LNCAP (cell line): ENCODE measurements around the gene MAP3K9.

Experiments used
- TF ChIP-seq, protein P1 (sequence below): fragments of 450-650 bp; IDR thresholded peaks from 2 replicates; pipeline ENCODE4 v1.5.1; 2017; ENCODE audit warnings: mild to moderate bottlenecking

Gene MAP3K9

DNA sequence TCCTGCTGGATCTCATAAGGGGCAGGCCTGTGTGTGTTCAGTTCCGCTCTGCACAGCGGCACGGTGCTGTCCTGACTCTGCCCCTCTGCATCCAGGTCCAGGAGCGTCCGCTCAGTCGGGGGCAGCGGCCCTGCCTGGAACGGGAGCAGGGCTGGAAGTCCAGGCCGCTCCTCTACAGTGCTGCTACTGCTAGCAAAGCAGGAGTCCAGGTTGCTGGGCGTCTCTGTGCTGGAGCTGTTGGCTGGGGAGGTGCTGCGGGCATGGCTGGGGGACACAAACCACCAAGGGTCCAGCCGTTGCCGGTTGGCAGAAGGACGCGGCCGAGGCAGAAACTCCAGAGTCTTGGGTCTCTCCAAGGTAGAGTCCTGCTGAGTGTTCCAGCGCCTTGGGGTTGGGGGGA lies 78.9 kb downstream of the MAP3K9 start:
- TF ChIP-seq, protein P1, sequence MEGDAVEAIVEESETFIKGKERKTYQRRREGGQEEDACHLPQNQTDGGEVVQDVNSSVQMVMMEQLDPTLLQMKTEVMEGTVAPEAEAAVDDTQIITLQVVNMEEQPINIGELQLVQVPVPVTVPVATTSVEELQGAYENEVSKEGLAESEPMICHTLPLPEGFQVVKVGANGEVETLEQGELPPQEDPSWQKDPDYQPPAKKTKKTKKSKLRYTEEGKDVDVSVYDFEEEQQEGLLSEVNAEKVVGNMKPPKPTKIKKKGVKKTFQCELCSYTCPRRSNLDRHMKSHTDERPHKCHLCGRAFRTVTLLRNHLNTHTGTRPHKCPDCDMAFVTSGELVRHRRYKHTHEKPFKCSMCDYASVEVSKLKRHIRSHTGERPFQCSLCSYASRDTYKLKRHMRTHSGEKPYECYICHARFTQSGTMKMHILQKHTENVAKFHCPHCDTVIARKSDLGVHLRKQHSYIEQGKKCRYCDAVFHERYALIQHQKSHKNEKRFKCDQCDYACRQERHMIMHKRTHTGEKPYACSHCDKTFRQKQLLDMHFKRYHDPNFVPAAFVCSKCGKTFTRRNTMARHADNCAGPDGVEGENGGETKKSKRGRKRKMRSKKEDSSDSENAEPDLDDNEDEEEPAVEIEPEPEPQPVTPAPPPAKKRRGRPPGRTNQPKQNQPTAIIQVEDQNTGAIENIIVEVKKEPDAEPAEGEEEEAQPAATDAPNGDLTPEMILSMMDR = no peak

DNA sequence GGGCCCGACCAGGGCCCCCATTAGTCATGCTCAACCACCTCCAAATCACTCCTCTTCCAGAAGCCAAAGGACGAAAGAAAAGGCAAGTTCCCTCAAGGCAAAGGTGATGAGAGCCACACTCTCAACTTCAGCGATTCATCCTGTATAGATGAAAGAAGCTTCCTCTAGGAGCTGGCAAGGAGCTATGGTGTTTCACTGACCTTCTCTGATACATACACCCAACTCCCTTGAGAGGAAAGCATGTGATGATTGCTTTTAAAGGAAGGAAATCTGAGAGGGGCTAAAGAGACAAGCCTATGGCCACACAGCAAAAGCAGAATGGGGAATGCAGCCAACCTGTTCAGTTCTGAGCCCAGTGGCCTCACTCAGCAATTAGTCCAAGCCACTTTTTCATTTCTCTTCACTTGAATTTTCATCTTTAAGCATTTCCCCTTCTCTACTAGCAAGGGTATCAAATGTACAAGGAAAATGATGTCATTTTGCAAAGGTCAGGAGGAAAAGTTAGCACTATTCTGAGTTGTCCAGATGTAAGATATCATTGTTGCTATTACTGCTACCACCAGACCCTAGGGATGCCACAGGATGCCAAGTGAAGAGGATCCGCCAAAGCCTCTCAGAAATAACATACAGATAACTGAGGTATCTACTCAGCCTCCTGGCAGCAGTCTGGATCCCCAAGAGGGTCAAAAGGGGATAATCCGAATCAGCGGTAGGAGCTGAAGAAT lies 82.5 kb downstream of the MAP3K9 start:
- TF ChIP-seq, protein P1 = no peak

DNA sequence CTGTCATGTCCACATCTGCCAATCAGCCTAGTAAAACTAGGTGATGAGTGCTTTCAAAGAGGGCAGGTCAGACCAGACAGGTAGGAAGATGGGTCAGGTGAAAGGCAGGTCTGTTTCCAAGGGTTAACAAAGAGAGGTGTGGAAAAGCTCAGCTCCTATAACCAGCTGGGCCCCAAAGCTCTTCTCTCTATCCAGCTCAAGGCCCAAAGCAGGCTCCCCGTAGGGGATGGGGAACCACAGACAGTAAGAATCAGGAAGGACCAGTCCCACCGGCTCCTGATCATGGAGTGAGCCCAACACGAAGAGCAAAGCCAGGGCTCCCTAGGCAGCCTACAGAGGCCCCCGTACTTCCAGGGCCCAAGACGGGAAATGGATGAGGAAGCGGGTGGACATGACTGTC lies 84.4 kb downstream of the MAP3K9 start:
- TF ChIP-seq, protein P1 = no peak

DNA sequence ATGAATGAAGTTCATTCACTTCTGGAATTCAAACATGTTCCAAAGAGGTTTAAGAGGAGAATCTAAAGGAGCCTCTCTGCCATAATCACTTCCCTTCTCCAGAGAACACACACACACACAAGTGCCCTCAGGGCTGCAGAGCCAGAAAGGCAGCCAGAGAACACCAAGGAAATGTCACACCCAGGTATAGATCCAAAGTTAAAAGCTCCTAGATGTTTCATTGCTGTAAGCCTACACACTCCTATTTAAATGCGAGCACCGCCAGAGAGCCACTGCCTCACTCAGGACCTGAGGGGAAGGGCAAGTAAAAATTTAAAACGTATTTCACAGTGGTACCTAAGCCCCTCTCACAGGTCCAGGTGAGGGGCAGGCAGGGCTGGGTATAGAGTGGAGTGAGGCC lies 85.2 kb downstream of the MAP3K9 start:
- TF ChIP-seq, protein P1 = no peak

DNA sequence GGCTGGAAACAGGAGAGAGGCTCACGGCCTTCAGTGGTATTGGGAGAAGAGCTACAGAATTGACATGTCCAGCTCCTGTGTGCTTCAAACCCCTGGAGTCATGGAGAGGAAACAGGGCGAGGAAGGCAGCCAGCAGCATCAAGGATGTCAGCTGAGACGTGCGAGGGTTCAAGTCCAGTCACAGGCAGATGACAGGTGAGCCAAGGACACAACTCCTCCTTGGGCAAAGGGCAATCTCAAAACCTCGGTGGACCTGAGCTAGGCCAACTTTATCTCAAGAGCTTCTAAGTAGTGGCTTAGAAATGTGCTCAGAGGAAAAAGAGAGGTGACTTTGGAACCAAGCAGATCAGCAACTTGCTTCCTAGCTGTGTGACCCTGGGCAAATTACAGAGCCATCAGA lies 86.0 kb downstream of the MAP3K9 start:
- TF ChIP-seq, protein P1 = no peak

DNA sequence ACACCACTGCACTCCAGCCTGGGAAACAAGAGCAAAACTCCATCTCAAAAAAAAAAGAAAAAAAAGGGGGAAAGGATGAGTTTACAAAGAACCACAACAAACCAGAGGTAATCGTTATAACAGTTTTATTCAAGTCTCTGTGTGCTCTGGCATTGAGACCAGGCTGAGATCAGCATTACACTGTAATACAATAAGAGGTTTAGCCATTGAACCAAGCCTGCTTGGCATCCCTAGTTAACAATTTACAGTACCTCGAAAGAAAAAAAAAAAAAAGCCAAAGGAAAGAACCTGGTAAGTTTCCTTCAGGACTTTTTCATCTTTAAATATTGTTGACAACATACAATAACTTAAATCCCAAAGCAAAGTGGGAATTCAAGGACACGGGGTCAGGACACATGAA lies 86.9 kb downstream of the MAP3K9 start:
- TF ChIP-seq, protein P1 = no peak

DNA sequence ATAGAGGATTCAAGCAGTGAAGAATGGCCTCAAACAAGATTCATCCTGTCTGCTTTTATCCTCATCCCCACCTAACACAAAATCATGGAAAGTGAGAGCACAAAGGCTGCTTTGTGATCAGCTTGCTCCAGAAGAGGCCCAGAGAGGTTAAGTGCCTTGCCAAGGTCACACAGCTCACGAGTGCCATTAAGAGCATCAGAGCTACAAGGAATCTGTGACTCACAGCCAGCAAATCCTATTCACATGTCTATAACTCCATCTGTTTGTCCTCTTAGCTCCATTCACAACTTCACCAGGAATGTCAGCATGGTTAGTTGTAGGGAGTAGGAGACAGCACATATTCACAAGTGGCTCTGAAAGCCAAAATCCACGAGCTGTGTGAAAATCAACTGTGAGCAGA lies 87.8 kb downstream of the MAP3K9 start:
- TF ChIP-seq, protein P1 = no peak
